OCI-LY1 (cell line): ENCODE data around the gene CRACDL.

Experiments
- CTCF ChIP-seq: fragments of 200-600 bp; sonication (generic), shearing (Covaris generic); IDR thresholded peaks from 2 replicates; pipeline ENCODE4 v1.5.1; 2017; ENCODE audit warnings: mild to moderate bottlenecking, antibody characterized with exemption, low read length, moderate library complexity, mixed read lengths
- EZH2 ChIP-seq: fragments of 200-600 bp; sonication (generic), shearing (Covaris generic); IDR thresholded peaks from 2 replicates; pipeline ENCODE4 v1.8.0; 2017; ENCODE audit warnings: borderline replicate concordance, mixed run types, mild to moderate bottlenecking, antibody characterized with exemption, low read length, moderate library complexity, mixed read lengths

- no peak for TF ChIP-seq EZH2
- TF ChIP-seq CTCF, result no peak
Measured at GRCh38 chr2:98826856-98827255, 109.2 kb downstream of the CRACDL start.
